Measurements from ENCODE around the gene SLC30A3.
A peak's percentile ranks its signal among the peaks of the same experiment; 100 is the strongest.

SLC30A3 gene

GRCh38 chr2:27222407-27222806, 40.4 kb downstream of the SLC30A3 start:
- no peak for DNase-seq

- no peak for DNase-seq
These were observed 41.7 kb downstream of the SLC30A3 start for GRCh38 chr2:27221166-27221565.

GRCh38 chr2:27220091-27220490, 42.8 kb downstream of the SLC30A3 start:
- DNase-seq = no peak

DNA sequence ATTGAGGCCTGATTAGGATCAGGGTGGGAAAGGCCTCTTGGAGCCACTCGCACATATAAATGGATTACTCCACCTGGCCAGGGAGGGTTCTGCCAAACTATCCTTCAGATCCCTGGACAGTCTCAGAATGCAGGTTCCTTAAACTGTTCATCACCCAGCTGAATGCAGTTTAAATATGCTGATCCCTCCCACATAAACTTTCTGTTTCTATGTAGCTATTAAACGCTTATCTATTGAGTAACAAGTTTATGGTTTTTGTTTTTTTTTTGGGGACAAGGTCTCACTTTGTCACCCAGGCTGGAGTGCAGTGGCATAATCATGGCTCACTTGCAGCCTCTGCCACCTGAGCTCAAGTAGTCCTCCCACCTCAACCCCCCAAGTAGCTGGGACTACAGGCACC, 43.8 kb downstream of the SLC30A3 start:
- no peak for DNase-seq

- DNase-seq = no peak
These were observed 44.2 kb downstream of the SLC30A3 start for GRCh38 chr2:27218614-27219013.

GRCh38 chr2:27217173-27218121, 45.4 kb downstream of the SLC30A3 start, which contains the start of gene CAD:
Gene CAD (plus strand): TSS chr2:27217369. CDS start chr2:27217552, 183 bp downstream.
- DNase-seq = peak; percentile 79

DNA sequence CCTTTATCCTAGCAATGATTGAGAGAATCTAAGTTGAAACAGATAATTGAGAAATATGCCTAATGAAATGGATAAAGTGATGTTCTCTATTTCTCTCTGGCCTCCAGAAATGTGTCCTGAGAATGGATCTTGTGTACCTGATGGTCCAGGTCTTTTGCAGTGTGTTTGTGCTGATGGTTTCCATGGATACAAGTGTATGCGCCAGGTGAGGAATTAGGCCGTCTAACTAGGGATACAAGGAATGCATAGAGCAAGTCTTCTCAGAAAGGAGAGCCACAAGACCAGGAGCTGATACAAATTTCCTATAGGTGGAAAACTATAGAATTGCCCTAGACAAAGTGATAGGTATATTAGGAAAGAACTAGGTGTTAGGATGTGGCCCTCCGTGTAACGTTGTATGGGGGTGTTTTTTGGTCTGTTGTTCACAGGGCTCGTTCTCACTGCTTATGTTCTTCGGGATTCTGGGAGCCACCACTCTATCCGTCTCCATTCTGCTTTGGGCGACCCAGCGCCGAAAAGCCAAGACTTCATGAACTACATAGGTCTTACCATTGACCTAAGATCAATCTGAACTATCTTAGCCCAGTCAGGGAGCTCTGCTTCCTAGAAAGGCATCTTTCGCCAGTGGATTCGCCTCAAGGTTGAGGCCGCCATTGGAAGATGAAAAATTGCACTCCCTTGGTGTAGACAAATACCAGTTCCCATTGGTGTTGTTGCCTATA, 46.3 kb downstream of the SLC30A3 start:
- DNase-seq = no peak

GRCh38 chr2:27214941-27215340, 47.9 kb downstream of the SLC30A3 start:
- no peak for DNase-seq

- no peak for DNase-seq
These were observed 50.0 kb downstream of the SLC30A3 start for GRCh38 chr2:27212626-27213471.

DNA sequence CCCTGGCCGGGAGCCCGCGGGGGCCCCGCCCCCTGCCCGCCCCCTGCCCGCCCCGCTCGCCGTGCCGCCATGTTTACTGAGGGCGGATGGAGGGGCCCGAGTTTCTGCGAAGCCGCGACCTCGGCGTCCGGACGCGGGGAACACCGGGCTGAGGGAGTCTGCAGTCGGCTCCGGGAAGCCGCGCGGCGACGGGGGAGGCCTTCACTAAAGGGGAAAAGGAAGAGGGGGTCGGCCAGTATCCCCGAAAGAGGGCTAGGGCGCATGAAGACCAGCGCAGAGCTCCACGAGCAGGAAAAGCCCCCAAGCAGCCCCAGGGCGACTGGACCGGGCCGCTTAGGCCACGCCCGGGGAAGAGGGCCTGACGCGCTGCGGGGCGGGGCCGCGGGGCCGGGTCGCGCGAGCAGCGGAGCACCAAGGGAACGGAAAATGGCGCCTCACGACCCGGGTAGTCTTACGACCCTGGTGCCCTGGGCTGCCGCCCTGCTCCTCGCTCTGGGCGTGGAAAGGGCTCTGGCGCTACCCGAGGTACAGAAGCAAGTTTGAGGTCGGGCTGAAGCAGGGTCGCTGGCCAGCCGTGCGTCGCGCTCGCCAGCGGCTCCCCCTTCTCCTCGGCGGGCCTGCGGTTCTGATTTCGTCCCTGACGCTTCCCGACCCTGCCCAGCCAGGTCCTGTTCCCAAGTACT, 50.8 kb downstream of the SLC30A3 start, which contains the start of the genes ATRAID and SLC5A6:
TSS of gene ATRAID (plus strand) at position 99 of the 683 bp plus-strand sequence. CDS start at position 427, 328 bp downstream.
TSS of gene SLC5A6 (minus strand) at position 326 of the 683 bp plus-strand sequence. CDS start 4,618 bp downstream, outside the sequence.
- DNase-seq = peak; percentile 63

DNA sequence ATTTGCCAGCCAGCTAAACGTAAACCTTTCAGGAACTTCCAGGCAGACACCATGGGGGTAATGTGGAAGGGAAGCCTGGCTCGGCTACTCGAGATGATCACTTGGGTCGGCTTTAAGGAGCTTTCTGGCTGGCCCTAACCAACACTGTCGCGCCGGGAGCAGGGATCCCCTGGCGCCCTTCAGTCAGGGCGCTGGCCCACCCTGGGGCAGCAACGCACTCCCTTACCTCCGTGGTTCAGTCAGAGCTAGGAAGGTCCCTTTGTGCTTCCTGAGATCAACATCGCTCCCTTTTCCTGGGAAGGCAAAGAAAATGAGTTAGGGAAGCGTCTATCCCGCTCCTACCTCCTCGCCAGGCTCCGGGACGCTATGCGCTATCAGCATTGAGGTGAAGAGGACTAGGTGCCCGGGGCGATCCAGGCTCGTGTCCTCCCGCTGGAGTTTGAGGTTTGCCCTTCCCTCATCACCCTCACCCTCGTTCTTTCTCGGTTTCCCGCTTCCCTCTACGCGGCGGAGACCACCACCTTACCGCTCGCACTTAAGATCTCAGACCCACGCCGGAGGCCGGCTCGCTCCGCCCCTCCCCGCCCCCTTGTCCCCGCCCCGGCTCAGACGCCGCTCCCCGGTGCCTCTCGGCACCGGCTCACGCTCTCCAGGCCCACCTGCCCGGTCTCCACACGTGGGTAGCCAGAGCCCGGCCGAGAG, 51.5 kb downstream of the SLC30A3 start:
- DNase-seq = no peak

GRCh38 chr2:27209621-27210401, 53.0 kb downstream of the SLC30A3 start:
- DNase-seq = no peak

GRCh38 chr2:27208486-27209050, 54.3 kb downstream of the SLC30A3 start:
- no peak for DNase-seq

DNA sequence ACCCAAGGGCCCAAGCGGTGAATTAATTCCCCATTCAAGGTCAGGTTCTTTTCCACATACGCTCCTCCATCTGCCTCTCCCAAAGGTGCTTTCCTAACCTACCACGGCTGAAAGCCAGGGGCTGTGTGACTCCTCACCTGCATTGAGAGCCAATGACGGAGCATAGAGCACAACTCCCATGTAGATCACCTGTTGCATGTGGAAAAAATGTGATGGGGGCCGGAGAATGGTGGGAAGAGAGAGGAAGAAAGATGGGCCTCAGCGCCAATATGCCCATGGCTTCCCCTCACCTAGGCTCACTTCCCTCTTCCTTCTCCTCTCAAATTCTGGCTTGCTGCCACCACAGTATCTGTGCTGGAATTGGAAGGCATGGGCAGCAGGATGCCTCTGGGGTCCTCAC, 56.5 kb downstream of the SLC30A3 start:
- DNase-seq = no peak

GRCh38 chr2:27205206-27205605, 57.6 kb downstream of the SLC30A3 start:
- no peak for DNase-seq

- DNase-seq = no peak
These were observed 58.3 kb downstream of the SLC30A3 start for GRCh38 chr2:27204566-27204965.

DNA sequence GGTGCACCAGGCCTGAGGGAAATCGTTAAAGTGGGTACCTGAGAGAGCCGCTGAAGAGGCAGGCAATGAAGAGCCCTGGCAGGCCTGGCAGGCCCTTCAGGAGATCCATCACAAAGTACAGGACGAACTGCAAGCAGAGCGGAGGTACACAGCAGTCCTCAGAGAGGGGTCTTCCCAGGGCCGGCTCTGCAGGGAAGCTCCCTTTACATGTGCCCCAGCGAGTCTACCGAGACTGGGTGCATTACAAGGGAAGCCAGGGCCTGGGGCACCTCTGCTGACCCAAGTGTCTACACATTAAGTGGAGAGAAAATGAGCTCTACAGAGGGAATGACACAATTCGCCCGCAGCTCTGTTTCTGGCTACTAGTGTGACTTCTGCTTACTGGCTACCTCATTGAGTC, 59.1 kb downstream of the SLC30A3 start:
- no peak for DNase-seq
